GM18520 (cell line): ENCODE data around the gene HEMGN.

Source experiments
- ATAC-seq: cut with Tn5 transposase; IDR thresholded peaks from one replicate; pipeline ENCODE4 v1.9.1; 2021; ENCODE audit not compliant: unreplicated experiment

HEMGN gene

DNA sequence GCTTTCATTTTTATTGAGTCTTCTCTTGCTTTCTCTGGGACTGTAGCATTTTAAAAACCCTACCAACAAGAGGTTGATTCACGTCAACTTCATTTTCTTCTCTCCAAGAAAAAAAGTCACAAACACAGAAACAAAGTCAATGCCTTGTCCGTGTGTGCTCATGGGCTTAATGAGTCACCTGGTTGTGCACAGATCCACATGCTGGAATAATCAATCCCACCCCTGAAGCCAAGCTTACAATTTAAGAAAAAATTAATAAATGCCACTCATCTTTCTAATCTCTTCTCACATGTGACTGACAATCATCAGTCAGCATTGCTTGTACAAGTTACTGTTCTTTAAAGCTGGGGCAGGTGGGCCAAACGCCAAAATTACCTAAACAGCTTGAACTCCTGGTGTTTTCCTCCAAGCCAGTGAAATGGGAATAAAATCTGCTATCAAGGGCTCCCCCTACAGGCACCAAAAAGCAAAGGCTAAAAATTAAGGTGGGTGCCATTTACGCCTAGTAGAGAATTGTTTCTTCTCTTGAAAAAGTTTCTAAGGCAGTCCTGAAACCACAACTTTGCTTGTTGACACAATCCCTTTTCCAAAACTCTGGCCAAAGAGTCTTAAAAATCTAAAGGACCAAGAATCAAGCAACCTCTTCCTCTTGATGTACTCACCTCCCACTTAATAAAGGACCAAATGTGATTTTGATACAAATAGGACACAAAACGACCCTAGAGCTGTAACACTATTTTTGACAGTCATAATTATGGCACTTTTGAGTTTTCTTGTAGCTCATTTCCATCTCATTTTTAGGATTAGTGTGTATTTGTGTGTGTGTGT lies 37.0 kb downstream of the HEMGN start:
- no peak for ATAC-seq

DNA sequence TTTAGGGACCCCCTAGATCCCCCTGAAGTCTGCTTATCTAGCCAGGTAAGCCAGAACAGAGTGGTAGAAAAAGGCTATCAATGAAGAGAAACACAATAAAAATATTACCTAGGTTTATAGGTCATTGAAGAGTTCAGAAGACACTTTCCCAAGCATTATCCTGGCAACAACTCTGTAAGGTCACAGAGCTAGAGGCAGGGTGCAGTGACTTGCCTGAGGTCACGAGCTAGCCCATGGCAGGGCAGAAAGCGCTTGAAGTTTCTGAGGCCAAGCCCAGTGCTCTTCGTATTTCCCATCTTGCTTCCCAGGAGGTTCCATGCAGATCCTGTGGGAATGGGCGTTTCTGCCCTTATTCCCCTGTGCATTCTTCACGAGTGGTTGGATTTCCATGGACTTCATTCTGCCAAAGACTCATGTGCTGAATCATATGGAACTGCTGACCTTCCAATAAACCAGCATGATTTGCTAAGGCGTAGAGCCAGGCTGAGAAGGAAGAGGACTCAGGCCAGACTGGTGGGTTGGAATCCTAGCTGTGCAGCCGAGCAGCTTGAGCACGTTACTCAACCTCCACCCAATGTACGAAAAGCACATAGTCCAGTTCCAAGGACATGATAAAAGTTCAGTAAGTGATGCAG lies 37.8 kb downstream of the HEMGN start:
- no peak for ATAC-seq

DNA sequence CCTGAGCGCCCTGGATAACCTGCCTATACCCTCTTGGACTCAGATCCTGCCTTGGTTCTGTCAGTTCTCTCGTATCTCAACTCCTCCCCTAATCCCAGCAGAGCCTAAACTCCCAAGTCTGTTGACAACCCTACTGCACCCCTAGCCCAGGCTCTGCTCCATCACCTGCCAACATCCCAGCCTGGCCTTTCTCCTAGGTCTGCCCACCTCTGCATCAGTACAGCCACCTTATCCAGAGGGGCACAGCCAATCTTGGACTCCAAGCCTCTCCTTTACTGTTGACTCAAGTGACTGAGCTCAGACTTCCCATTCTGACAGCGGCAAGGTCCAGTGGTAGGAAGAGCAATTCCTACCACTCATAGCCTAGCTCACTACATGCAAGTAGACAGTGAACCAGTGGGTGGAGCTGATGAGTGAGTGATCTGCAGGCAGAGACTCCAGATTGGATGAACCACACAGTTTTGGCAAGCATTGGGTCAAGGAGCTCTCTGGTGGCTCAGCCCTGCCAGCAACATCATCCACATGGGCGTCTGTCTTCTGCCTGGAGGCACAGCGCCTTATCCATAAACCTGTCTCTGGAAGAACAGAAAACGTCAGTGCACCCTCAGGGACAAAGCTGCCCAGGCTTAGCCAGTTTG lies 42.2 kb downstream of the HEMGN start:
- no peak for ATAC-seq

DNA sequence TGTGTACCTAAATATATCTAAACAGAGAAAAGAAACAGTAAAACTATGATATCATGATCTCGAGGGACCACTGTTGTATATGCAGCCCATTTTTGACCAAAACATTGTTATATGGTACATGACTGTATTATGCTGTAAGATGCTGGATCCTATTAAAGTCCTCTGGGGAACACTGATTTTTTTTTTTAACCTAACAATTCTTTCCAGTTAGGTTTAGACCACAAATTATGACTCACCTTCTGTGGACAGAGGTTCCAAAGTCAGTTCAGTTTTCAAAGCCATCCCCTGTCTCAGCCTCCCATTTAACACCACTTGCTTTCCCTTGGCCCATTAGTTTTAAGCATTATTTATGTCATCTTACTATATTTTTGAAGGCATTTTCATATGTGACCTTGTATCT lies 42.8 kb downstream of the HEMGN start:
- ATAC-seq, result no peak

DNA sequence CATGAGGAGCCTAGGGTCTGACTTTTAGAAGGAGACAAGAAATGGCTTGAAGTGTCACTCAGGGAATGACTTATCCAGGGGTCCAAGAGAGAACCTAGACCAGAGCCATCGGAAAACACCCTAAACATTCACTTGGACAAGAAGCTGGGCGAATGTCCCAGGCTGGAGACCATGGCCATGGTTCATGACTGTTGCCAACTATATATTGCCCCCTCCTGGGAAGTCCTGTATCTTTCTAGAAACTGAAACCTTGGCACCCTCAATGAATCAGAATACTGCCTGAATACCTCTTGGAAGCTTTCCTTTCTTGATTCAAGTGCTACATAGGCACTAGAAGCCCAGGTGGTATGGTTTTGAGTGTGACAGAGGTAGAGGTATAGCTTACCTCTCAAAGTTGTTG lies 45.6 kb downstream of the HEMGN start:
- no peak for ATAC-seq

- ATAC-seq, result no peak
These were observed 46.2 kb downstream of the HEMGN start for GRCh38 chr9:97891736-97892135.

DNA sequence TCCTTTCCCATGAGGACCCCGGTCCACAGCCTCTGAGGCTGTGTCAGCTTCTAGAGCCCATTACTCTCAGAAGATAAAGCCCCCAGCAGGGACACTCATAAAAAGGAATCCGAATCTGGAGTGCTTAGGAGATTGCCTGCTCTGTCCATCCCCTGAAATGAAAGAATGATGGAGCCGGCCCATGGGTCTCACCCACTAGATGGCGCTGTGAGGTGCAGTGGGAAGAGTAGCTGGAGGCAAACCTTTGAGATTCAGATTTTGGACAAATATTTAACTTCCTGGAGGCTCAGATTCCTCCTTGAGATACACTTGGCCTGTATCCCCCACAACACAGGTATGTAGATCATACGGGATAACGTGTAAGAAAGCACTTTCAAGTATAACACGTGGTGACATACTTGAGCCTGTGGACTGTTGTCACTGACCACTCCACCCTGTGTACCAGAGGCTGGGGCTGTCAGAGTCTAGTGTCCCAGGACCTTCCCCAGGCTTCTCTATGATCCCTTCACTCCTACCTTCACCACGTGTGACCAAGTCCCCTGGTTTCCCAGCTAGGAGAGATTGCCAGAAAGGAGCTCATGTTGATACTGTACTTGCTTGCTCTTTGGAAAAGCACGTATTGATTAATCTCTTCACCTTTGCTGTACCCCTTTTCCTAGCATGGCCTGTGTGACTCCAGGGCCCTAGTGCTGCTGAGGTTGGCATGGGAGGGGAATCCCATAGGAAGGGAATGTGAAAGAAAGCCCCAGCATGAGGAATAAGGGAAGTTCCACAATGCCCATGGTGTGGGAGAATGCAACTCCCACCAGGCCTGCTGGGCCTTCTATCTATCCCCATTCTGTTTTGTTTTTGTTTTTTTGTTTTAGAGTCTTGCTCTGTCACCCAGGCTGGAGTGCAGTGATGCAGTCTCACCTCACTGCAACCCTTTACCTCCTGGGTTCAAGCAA lies 47.8 kb downstream of the HEMGN start:
- no peak for ATAC-seq

DNA sequence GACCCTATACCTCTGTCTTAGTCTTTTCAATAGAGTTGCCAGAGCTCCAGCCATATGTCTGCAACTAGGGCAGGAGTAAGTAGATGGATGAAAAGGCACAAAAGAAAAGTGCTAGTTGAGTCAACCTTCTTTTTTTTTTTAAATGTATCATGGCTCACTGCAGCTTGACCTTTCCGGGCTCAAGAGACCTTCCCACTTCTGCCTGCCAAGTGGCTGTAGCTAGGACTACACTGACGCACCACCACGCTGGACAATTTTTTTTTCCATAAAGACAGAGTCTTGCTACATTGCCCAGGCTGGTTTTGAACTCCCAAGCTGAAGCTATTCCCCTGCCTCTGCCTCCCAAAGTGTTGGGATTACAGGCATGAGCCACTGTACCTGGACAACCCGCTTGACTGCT lies 57.6 kb downstream of the HEMGN start:
- ATAC-seq, result no peak
